ENCODE results near the gene BICC1.

DNA sequence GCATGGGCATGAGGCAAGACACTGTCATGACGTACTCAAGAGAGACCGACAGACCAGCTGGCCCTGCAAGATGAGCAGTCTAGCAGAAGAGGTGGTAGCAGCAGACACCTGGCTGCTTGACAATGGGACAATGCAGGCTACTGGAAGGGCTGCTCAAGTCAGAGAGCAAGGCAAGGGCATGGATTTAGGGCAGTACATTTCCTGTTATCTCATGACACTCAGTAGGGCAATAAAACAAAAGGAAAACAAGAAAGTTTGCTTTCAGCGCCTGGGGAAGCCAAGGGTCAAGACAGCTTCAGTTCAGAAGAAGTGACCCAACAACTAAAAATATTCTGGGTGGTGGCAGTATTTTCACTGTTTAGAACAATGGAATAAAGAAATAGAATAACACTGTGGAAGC is 332.0 kb downstream of the BICC1 start:
- TF ChIP-seq, protein P1, sequence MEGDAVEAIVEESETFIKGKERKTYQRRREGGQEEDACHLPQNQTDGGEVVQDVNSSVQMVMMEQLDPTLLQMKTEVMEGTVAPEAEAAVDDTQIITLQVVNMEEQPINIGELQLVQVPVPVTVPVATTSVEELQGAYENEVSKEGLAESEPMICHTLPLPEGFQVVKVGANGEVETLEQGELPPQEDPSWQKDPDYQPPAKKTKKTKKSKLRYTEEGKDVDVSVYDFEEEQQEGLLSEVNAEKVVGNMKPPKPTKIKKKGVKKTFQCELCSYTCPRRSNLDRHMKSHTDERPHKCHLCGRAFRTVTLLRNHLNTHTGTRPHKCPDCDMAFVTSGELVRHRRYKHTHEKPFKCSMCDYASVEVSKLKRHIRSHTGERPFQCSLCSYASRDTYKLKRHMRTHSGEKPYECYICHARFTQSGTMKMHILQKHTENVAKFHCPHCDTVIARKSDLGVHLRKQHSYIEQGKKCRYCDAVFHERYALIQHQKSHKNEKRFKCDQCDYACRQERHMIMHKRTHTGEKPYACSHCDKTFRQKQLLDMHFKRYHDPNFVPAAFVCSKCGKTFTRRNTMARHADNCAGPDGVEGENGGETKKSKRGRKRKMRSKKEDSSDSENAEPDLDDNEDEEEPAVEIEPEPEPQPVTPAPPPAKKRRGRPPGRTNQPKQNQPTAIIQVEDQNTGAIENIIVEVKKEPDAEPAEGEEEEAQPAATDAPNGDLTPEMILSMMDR (optimal IDR thresholded peaks at IDR 0.05 in 1 of 3, IDR thresholded peaks at IDR 0.05 in 1 of 3, conservative IDR thresholded peaks at IDR 0.05 in 1 of 3; ENCODE audit: extremely low read depth in 1 of 3, insufficient read depth in 2 of 3, low read length in 3 of 3), result no peak
- no peak for TF ChIP-seq EZH2 (IDR thresholded peaks at IDR 0.05; ENCODE audit: low read length)

All from keratinocyte (primary cell).